A549 treated with DMSO at 1 μM for 4 hours (cell line): ENCODE data around the gene PPP1R27. TPM values are rescaled to one million over a fixed set of nuclear protein-coding genes. Genes with fewer than 3 reads are reported as not detected.

Source experiments
- total RNA-seq: library from RNA; stranded (reverse); fragments of 200-300 nt; extraction: Qiagen RNA extraction; gene quantifications from 5 replicates; pipeline ENCODE4 v1.2.3, GENCODE V29; 2022; ENCODE audit warnings: low read depth

PPP1R27 gene, protein sequence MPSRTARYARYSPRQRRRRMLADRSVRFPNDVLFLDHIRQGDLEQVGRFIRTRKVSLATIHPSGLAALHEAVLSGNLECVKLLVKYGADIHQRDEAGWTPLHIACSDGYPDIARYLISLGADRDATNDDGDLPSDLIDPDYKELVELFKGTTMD
- 0.22 TPM in 1 of 5 replicates, not detected in the others for total RNA-seq

GRCh38 chr17:81834831-81835267 lies at the start of gene PPP1R27:
PPP1R27 (minus strand) TSS chr17:81835050; CDS start chr17:81834953, 97 bp downstream.

GRCh38 chr17:81870981-81871386 lies 36.1 kb upstream of the PPP1R27 start, which contains the start of gene ARHGDIA:
ARHGDIA (minus strand) TSS chr17:81871337; CDS start chr17:81869930, 1,407 bp downstream.

GRCh38 chr17:81859906-81860755 lies 25.3 kb upstream of the PPP1R27 start, which contains the start of gene P4HB:
P4HB (minus strand) TSS chr17:81860535; CDS start chr17:81860471, 64 bp downstream.

DNA sequence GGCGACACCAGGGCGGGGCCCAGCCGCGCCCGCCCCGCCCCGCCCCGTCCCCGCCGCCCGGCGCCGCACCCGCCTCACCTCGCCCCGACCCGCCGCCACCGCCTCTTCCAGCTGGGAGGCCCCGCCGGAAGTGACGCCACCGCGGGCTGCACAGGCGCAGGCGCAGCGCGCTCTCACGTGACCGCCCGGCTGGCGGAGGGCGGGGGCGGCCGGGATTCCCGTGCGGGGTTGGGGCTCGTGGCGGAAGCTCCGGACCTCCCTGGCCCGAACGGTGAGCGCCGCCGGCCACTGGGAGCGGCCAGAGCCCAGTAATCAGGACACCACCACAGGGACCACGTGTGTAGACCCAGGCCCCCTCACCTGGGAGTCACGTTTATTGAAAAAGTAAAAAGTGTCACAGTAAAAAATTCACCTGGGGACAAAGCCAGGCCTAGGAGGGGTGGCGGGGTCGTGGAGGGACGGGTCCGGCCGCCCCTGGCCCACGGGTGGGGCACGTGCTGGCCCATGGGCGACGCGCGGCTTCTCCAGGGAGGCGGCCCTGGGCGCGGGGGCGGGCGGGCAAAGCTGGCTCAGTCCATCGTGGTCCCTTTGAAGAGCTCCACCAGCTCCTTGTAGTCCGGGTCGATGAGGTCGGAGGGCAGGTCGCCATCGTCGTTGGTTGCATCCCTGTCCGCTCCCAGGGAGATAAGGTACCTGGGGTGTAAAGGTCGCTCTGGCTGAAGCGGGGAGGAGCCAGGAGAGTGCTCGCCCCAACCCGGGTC lies 1.5 kb downstream of the PPP1R27 start, which contains the start of gene MCRIP1:
Gene MCRIP1, minus strand, starts transcription at position 132 of the 761 bp plus-strand sequence. CDS start 8,785 bp downstream, outside the sequence.

DNA sequence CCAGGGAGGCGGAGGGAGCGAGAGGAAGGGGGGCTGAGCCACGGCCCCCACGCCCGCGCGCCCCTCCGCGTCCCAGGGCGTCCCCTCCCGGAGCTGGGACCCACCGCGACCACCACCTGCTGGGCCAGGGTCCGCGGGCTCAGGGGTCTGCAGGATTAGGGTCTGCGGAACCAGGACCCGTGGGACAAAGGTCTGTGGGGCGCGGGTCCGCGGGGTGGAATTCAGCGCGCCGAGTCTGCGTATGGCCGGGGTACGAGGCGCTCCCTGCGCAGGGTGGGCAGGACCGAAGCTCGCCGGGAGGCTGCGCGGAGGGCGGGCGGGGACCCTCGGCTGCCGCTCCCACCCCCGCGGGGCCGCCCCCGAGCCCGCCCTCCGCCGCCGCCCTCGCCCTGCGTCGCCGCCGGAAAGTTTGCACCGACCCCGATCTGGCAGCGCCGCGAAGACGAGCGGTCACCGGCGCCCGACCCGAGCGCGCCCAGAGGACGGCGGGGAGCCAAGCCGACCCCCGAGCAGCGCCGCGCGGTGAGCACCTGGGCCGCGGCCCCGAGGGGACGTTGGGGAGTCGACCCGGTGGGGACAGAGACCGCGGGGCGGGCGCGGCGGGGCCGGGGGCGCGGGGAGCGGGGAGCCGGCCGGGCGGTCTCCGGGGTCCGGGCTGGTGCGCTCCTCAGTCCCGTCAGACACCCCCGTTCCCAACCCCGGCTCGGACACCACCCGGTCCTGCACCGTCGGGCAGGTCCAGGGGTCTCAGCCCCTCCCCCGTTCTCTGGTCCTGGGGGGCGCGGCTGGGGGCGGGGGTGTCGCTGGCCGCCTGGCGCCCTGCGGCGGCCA lies 30.9 kb downstream of the PPP1R27 start, which contains the start of gene GCGR:
Gene GCGR, plus strand, starts transcription at position 423 of the 831 bp plus-strand sequence. CDS start 4,869 bp downstream, outside the sequence.

Other genes starting within 250 kb of the PPP1R27 start
- gene NPLOC4, start 197.9 kb downstream of the PPP1R27 start, total RNA-seq: 97.3 to 114 TPM (median 110 TPM) in 5 replicates
- gene TSPAN10, start 197.9 kb downstream of the PPP1R27 start, total RNA-seq: 4.4 to 6.3 TPM (median 5.9 TPM) in 5 replicates
- 1.8 to 2.6 TPM (median 2.5 TPM) in 5 replicates for gene PDE6G, start 178.5 kb downstream of the PPP1R27 start, total RNA-seq
- gene OXLD1, start 168.4 kb downstream of the PPP1R27 start, total RNA-seq: 34.5 to 63.2 TPM (median 56.9 TPM) in 5 replicates
- 58.2 to 73.9 TPM (median 66.1 TPM) in 5 replicates for gene CCDC137, start 168.3 kb downstream of the PPP1R27 start, total RNA-seq
- 48.6 to 52.2 TPM (median 50.3 TPM) in 5 replicates for gene ARL16, start 151.3 kb downstream of the PPP1R27 start, total RNA-seq
- gene HGS, start 151.0 kb downstream of the PPP1R27 start, total RNA-seq: 158 to 233 TPM (median 198 TPM) in 5 replicates
- gene MRPL12, start 131.7 kb downstream of the PPP1R27 start, total RNA-seq: 202 to 324 TPM (median 283 TPM) in 5 replicates
- gene SLC25A10, start 122.8 kb downstream of the PPP1R27 start, total RNA-seq: 32.8 to 47.1 TPM (median 42.9 TPM) in 5 replicates
- gene GCGR, start 30.9 kb downstream of the PPP1R27 start, total RNA-seq: 0.26 to 0.56 TPM (median 0.38 TPM) in 5 replicates
- 87.6 to 104 TPM (median 95.6 TPM) in 5 replicates for gene MCRIP1, start 1.8 kb downstream of the PPP1R27 start, total RNA-seq
- 652 to 813 TPM (median 701 TPM) in 5 replicates for gene P4HB, start 25.5 kb upstream of the PPP1R27 start, total RNA-seq
- gene ARHGDIA, start 36.3 kb upstream of the PPP1R27 start, total RNA-seq: 502 to 666 TPM (median 606 TPM) in 5 replicates
- 170 to 259 TPM (median 230 TPM) in 5 replicates for gene ALYREF, start 56.5 kb upstream of the PPP1R27 start, total RNA-seq
- gene ANAPC11, start 56.7 kb upstream of the PPP1R27 start, total RNA-seq: 205 to 282 TPM (median 254 TPM) in 5 replicates
- gene NPB, start 67.2 kb upstream of the PPP1R27 start, total RNA-seq: 0.34 to 0.62 TPM (median 0.56 TPM) in 5 replicates
- 14.0 to 16.6 TPM (median 15.6 TPM) in 5 replicates for gene PCYT2, start 76.3 kb upstream of the PPP1R27 start, total RNA-seq
- 34.9 to 52.3 TPM (median 41.3 TPM) in 5 replicates for gene SIRT7, start 83.1 kb upstream of the PPP1R27 start, total RNA-seq
- gene MAFG, start 92.7 kb upstream of the PPP1R27 start, total RNA-seq: 40.9 to 49.9 TPM (median 42.9 TPM) in 5 replicates
- gene PYCR1, start 102.2 kb upstream of the PPP1R27 start, total RNA-seq: 72.2 to 97.2 TPM (median 89.1 TPM) in 5 replicates
- not detected in 5 replicates for gene MYADML2, start 112.2 kb upstream of the PPP1R27 start, total RNA-seq
- 0.26 to 0.59 TPM (median 0.34 TPM) in 5 replicates for gene NOTUM, start 126.1 kb upstream of the PPP1R27 start, total RNA-seq
- 19.1 to 31.5 TPM (median 27.7 TPM) in 5 replicates for gene ASPSCR1, start 142.6 kb upstream of the PPP1R27 start, total RNA-seq
- 156 to 199 TPM (median 185 TPM) in 5 replicates for gene CENPX, start 187.8 kb upstream of the PPP1R27 start, total RNA-seq
- gene LRRC45, start 188.3 kb upstream of the PPP1R27 start, total RNA-seq: 7.7 to 18.4 TPM (median 14.2 TPM) in 5 replicates
- 23.0 to 39.7 TPM (median 30.7 TPM) in 5 replicates for gene RAC3, start 196.6 kb upstream of the PPP1R27 start, total RNA-seq
- gene DCXR, start 202.6 kb upstream of the PPP1R27 start, total RNA-seq: 71.7 to 103 TPM (median 92.2 TPM) in 5 replicates
- 18.6 to 24.2 TPM (median 23.3 TPM) in 5 replicates for gene RFNG, start 216.8 kb upstream of the PPP1R27 start, total RNA-seq
- gene GPS1, start 216.8 kb upstream of the PPP1R27 start, total RNA-seq: 117 to 153 TPM (median 134 TPM) in 5 replicates
- gene DUS1L, start 230.8 kb upstream of the PPP1R27 start, total RNA-seq: 78.0 to 146 TPM (median 137 TPM) in 5 replicates